Subcutaneous abdominal adipose tissue (tissue), 5 donors: ENCODE measurements around the gene APOBEC3G.
A peak's percentile ranks its signal among the peaks of the same experiment; 100 is the strongest.
"Not testable (repeated sequence)": the region's sequence is repeated elsewhere in the genome, so short reads cannot be mapped to it uniquely, and the experiment has no call there.

Source experiments
- H3K27ac ChIP-seq: one replicate; pipeline ENCODE4 v1.7.0; 2013; ENCODE audit warnings: low read depth, mild to moderate bottlenecking, inconsistent platforms, low read length, moderate library complexity
- H3K27me3 ChIP-seq, 5 donors: one replicate each; pipeline ENCODE4 v1.7.0; 2013; ENCODE audit warnings: low read length in 5 of 5, inconsistent platforms in 1 of 5; ENCODE audit not compliant: control insufficient read depth in 5 of 5, insufficient read depth in 4 of 5
- H3K36me3 ChIP-seq, 5 donors: one replicate each; pipeline ENCODE4 v1.7.0; 2013; ENCODE audit warnings: low read length in 5 of 5; ENCODE audit not compliant: control insufficient read depth in 5 of 5, insufficient read depth in 5 of 5
- H3K4me1 ChIP-seq, 5 donors: one replicate each; pipeline ENCODE4 v1.7.0; 2013; ENCODE audit warnings: low read length in 5 of 5, mild to moderate bottlenecking in 3 of 5, moderate library complexity in 1 of 5; ENCODE audit not compliant: control insufficient read depth in 5 of 5, insufficient read depth in 5 of 5
- H3K4me3 ChIP-seq, 5 donors: one replicate each; pipeline ENCODE4 v1.7.0; 2013; ENCODE audit warnings: low read length in 5 of 5, low read depth in 1 of 5
- H3K9ac ChIP-seq, 5 donors: one replicate each; pipeline ENCODE4 v1.7.0; 2013; ENCODE audit warnings: low read length in 5 of 5, mild to moderate bottlenecking in 4 of 5, moderate library complexity in 3 of 5
- H3K9me3 ChIP-seq, 5 donors: one replicate each; pipeline ENCODE4 v1.7.0; 2013; ENCODE audit warnings: low read length in 5 of 5; ENCODE audit not compliant: control insufficient read depth in 5 of 5
- donor health status: healthy.
- donor health status: healthy.
- donor health status: healthy.
- donor health status: healthy.
- donor health status: healthy.

The APOBEC3G gene

DNA sequence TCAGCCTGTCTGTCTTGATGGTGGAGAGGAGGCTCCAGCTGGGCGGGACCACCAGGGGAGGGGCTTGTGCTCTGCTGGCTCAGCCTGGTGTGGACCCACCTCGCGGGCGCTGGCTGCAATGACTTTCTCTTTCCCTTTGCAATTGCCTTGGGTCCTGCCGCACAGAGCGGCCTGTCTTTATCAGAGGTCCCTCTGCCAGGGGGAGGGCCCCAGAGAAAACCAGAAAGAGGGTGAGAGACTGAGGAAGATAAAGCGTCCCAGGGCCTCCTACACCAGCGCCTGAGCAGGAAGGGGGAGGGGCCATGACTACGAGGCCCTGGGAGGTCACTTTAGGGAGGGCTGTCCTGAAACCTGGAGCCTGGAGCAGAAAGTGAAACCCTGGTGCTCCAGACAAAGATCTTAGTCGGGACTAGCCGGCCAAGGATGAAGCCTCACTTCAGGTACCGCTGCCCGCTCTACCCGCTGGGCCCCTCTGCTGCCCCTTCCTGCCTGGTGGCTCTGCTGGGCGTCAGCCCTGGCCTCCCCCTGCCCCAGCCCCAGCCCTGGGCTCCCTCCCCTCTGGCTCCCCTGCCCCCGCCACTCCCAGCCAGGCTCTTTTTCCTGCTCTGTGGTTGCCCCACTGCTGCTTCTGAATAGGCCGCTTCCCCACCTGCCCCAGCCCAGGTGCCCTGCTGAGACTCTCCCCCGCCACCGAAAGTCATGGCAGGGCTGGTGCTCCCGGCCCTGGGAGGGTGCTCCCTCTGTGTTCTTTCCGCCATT lies 36.4 kb upstream of the APOBEC3G start, which contains the start of gene APOBEC3F:
APOBEC3F (plus strand) TSS at position 327 of the 759 bp plus-strand sequence; CDS start at position 424, 97 bp downstream.
- Histone ChIP-seq H3K4me3 (peak within 1 kb of the TSS; percentile 50 to 66 (median 63)), H3K36me3 (peaks cover 0 to 11% (median 6%) of the 10 kb centered on the region in 5 donors), H3K27ac (peak within 1 kb of the TSS; percentile 46), H3K9ac (peak within 1 kb of the TSS; percentile 28 to 73 (median 66)), H3K4me1 (peaks cover 0 to 14% (median 7%) of the 10 kb centered on the region in 5 donors)
- H3K9me3 ChIP-seq, H3K27me3 ChIP-seq: not testable (repeated sequence)

DNA sequence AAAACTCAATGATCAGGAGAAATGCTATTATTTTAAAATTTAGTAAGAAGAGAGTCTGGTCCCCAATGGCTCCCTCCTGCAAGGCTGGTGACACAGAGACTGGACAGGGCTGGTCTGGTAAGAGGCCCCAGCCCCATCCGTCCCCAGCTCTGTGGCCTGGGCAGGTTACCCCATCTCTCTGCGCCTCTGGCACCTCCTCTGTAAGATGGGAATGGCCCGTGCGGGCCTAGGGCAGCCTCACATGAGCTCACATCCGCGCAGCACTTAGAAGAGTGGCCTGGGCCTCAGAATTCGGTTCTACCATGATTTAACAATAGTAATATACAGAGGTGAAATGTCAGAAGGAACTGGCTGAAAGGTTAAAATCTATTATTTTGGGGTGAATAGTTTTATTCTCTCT lies 35.2 kb upstream of the APOBEC3G start:
- H3K9ac ChIP-seq, result no peak overlapping the region
- H3K4me3 ChIP-seq, result no peak overlapping the region
- no peak overlapping the region for H3K27ac ChIP-seq
- peaks cover 0 to 14% (median 7%) of the 10 kb centered on the region in 5 donors for H3K4me1 ChIP-seq
- no peaks in the 10 kb centered on the region for H3K9me3 ChIP-seq
- peaks cover 0 to 11% (median 7%) of the 10 kb centered on the region in 5 donors for H3K36me3 ChIP-seq
- H3K27me3 ChIP-seq, result no peaks in the 10 kb centered on the region

DNA sequence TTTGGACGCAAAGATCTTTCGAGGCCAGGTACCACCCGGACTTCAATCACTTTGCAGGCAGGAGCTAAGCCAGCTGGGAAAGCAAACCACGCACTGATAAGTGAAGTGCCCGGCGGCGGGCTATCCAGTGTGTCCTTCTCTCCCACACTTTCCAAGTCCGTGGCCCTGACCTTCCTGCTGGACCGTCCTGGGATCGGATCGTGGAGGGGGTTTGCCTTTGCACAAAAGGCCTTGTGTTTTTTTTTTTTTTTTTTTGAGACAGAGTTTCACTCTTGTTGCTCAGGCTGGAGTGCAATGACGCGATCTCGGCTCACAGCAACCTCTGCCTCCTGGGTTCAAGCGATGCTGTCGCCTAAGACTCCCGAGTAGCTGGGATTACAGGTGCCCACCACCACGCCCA lies 34.0 kb upstream of the APOBEC3G start:
- H3K4me1 ChIP-seq, result peaks cover 0 to 14% (median 7%) of the 10 kb centered on the region in 5 donors
- H3K9me3 ChIP-seq, H3K27me3 ChIP-seq, H3K27ac ChIP-seq, H3K4me3 ChIP-seq, H3K9ac ChIP-seq: not testable (repeated sequence)
- H3K36me3 ChIP-seq, result peaks cover 0 to 11% (median 7%) of the 10 kb centered on the region in 5 donors

DNA sequence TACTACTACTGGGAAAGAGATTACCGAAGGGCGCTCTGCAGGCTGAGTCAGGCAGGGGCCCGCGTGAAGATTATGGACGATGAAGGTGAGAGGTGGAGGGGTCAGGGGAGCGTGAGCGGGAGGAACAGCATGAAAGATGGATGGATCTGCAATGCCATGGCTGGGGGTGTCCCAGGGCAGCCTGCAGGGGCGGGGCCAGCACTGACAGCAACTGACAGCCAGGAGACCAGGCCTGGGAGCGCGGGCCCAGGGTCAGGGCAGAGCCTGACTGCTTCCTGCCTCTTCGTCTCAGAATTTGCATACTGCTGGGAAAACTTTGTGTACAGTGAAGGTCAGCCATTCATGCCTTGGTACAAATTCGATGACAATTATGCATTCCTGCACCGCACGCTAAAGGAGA lies 31.9 kb upstream of the APOBEC3G start:
- not testable (repeated sequence) for H3K9ac ChIP-seq, H3K9me3 ChIP-seq, H3K27me3 ChIP-seq, H3K4me3 ChIP-seq, H3K27ac ChIP-seq
- peaks cover 0 to 11% (median 7%) of the 10 kb centered on the region in 5 donors for H3K4me1 ChIP-seq
- H3K36me3 ChIP-seq, result peaks cover 0 to 11% (median 7%) of the 10 kb centered on the region in 5 donors

DNA sequence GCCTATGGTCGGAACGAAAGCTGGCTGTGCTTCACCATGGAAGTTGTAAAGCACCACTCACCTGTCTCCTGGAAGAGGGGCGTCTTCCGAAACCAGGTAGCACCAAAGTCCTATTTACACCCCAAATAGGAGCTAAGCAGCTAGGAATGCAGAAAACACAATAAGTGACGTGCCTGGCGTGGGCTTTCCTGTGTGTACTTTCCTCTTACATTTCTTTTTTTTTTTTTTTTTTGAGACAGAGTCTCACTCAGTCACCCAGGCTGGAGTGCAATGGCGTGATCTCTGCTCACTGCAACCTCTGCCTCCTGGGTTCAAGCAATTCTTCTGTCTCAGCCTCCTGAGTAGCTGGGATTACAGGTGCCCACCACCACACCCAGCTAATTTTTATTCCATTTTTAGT lies 27.6 kb upstream of the APOBEC3G start:
- H3K9me3 ChIP-seq, H3K9ac ChIP-seq, H3K36me3 ChIP-seq, H3K27ac ChIP-seq, H3K4me1 ChIP-seq, H3K27me3 ChIP-seq, H3K4me3 ChIP-seq: not testable (repeated sequence)

DNA sequence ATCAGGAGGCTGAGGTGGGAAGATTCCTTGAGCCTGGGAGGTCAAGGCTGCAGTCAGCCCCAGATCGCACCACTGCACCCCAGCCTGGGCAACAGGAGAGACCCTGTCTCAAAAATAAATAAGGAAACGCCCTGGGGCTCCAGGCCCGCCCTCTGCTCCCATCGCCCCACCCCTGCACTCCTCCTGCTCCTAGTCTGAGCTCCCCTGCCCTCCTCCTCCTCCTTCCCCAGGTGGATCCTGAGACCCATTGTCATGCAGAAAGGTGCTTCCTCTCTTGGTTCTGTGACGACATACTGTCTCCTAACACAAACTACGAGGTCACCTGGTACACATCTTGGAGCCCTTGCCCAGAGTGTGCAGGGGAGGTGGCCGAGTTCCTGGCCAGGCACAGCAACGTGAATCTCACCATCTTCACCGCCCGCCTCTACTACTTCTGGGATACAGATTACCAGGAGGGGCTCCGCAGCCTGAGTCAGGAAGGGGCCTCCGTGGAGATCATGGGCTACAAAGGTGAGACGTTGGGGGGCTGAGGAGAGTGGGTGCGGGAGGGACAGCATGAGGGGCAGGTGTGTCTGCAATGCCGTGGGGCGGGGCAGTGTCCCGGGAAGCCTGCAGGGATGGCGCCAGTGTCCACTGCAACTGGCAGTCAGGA lies 25.1 kb upstream of the APOBEC3G start:
- not testable (repeated sequence) for H3K4me1 ChIP-seq, H3K9me3 ChIP-seq, H3K27me3 ChIP-seq, H3K4me3 ChIP-seq, H3K36me3 ChIP-seq, H3K9ac ChIP-seq, H3K27ac ChIP-seq

DNA sequence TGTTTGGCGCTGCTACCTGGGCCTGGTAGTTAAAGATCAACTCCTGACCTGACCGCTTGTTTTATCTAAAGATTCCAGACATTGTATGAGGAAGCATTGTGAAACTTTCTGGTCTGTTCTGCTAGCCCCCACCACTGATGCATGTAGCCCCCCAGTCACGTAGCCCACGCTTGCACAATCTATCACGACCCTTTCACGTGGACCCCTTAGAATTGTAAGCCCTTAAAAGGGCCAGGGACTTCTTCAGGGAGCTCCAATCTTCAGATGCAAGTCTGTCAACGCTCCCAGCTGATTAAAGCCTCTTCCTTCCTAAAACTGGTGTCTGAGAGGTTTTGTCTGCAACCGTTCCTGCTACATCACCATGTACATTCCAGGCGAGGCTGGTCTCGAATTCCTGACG lies 21.4 kb upstream of the APOBEC3G start:
- Histone ChIP-seq H3K4me3 (no peak overlapping the region), H3K9me3 (peaks cover 0 to 4% (median 0%) of the 10 kb centered on the region in 5 donors), H3K9ac (no peak overlapping the region), H3K36me3 (no peaks in the 10 kb centered on the region), H3K27me3 (no peaks in the 10 kb centered on the region), H3K4me1 (no peaks in the 10 kb centered on the region), H3K27ac (no peak overlapping the region)

DNA sequence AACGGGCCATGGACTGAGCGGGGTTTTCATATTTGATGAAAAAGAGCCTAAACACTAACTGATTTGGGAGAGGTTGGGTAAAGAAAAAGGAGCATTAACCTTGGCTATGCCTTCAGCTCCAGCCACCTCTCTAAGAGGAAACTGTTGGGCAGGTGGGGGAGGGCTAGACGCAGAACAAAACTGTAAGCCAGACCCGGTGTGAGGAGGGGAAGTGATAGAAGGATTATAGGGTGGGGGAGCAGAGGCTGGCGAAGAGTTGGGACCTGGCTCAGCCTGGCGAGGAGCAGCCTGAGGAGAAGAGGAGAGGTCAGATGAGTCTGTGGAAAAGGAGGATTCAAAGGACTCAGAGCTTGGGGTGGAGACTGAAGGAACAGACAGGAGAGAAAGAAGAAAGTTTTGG lies 15.8 kb upstream of the APOBEC3G start:
- not testable (repeated sequence) for H3K4me3 ChIP-seq, H3K36me3 ChIP-seq, H3K27me3 ChIP-seq, H3K9me3 ChIP-seq, H3K9ac ChIP-seq, H3K27ac ChIP-seq, H3K4me1 ChIP-seq

DNA sequence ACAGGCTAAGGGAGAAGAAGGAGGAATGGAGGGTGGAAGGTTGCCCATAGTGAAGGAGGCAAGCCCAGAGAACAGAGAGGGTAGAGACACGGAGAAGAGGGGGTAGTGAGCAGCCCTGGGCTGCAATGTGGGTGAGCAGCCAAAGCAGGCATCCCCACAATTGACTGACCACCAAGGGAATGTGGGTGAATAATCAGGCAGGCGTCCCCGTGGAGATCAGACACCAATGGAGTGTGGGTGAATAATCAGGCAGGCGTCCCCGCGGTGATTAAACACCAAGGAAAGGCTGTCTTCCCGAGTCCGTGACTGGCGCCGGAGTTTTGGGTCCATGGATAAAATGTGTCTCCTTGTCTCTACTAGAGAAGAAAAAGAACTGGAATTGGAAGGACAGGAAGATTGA lies 15.1 kb upstream of the APOBEC3G start:
- not testable (repeated sequence) for H3K9me3 ChIP-seq, H3K9ac ChIP-seq, H3K27me3 ChIP-seq, H3K4me3 ChIP-seq, H3K27ac ChIP-seq, H3K36me3 ChIP-seq, H3K4me1 ChIP-seq

DNA sequence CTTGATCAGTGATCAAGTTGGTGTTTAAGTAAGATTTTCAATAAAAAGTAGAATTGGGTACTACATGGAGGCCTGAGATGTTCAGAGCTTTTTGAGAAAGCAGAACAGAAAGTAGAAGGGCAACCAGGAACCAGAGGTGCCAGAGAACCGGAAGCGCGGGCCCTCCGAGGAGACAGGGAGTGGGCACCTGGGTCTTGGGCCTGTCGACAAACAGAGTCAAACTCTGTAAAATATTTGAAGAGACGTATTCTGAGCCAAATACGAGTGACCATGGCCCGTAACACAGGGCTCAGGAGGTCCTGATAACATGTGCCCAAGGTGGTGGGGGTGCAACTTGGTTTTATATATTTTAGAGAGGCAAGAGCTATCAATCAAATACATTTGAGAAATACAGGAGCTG lies 13.2 kb upstream of the APOBEC3G start:
- not testable (repeated sequence) for H3K4me1 ChIP-seq, H3K9me3 ChIP-seq, H3K4me3 ChIP-seq, H3K27ac ChIP-seq, H3K36me3 ChIP-seq, H3K27me3 ChIP-seq, H3K9ac ChIP-seq
